Measurements from ENCODE around the gene CARD11.
A peak's percentile ranks its signal among the peaks of the same experiment; 100 is the strongest.
"Not testable (repeated sequence)": the region's sequence is repeated elsewhere in the genome, so short reads cannot be mapped to it uniquely, and the experiment has no call there.

Gene CARD11

DNA sequence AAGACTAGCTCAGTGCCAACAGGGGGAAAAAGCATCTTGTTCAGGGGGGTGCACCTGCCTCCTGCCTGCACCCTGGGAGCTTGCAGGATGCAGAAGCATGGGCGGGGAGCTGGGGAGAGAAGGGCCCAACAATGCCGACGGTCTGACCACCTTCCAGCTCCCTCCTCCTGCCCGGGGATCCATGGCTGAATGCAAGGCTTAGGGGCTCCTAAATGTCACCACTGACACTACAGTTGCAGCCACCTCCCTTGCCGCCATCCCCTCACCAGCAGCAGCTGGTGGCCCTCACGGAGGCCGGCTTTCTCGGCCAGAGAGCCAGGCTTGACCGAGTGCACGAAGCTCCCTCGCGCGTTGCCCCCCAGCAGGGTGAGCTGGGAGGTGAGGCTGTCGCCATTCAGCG, 120.8 kb downstream of the CARD11 start:
- no peak for DNase-seq

DNA sequence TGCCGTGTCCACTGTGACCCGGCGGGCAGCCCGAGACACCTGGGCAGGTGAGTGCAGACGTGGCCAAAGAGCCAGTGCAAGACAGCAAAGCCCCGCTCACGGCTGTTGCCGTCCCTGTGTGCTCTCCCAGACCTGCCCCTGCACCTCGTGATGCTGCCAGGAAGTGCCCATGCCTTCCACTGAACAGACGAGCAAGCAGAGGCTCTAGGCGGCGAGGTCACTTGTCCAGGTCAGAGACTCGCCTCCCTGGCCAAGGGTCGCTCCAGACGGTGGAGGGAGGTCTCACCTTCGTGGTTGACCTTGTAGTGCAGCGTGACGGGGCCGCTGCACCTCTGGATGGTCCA, 121.3 kb downstream of the CARD11 start:
- no peak for DNase-seq

DNA sequence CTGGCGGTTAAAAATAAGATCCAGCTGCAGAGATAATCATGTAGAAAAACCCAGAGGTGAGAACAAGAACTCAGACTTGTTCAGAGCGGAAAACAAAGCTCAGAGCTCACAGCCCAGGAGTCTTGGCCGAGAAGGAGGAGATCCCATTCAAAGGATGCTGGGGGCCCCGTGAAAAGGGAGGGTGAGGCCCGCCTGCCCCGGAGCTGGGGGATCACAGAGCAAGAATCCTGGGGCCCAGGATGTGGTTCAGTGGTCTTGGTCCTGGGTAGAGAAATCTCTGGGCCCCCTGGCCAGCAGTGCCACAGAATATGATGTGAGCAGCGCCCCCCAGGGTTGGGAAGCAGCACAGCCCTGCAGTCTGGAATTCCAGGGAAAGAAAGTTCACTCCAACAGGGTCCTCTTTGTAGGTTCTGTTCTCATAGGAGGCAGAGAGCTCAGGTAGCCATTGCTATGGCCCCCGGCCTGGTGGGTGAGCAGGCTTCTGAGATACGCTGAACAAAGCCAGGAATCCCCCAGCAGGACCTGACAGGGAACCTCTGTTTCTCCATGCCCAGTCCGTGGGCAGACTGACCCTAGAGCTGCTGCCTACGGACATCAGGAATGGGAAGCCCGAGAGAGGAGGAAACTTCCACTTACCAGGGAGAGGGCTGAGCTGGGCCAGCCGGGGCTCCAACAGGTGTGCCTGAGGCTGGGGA, 121.9 kb downstream of the CARD11 start:
- peak; percentile 16 for DNase-seq

GRCh38 chr7:2920956-2921652, 122.6 kb downstream of the CARD11 start:
- DNase-seq: no peak

GRCh38 chr7:2920480-2920879, 123.2 kb downstream of the CARD11 start:
- DNase-seq: not testable (repeated sequence)

DNA sequence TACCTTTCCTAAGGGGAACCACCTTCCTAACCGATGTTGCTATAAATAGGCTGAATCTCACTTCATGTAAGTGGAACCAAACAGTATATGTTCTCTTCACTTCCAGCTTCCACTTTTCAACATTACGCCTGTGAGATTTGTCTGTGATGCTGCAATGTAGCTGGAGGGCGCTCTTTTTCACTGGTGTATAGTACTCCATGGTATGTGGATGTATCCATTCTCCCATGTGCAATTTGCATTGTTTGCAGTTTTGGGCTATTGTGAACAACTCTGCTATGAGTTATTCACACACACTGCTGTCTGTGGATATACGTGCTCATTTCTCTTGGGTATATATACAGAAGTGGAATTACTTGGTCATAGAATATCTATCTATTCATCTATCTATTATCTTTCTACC, 123.6 kb downstream of the CARD11 start:
- no peak for DNase-seq

DNA sequence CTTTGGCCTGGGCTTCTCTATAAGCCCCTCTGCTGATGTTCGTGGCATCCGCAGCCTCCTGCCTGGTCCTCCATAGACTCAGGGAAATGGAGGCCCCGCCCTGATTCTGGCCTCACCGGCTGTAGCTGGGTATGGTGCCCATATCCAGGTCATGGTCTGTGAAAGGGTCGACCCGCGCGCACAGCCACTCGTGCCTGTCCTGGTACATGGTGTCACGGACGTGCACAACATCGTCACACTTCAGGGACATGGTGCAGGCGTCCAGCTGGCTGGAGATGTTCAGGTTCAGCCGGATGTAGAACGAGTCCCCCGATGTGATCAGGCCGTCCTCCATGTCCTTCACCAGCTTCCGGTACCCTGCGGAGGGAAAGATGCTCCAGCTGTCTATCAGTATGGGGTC, 124.4 kb downstream of the CARD11 start:
- no peak for DNase-seq

DNA sequence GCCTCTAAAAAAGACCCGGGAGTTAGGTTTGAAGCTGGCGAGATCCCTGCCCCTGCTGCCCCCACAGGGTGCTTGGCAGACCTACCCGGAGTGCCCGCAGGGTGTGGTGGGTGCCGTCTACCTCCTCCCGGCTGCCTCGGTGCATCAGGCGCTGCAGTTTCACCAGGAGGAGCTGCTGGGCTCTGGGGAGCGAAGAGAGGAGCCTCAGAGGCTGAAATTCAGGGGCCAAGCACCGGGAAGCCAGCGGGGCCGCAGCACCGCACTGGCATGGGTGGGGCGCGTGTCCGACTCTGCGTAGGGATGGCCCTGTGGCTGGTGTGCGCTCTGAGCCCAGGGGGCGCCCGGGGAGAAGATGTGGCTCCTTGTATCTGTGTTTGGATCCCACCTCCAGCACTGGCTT, 125.3 kb downstream of the CARD11 start:
- DNase-seq: no peak

DNA sequence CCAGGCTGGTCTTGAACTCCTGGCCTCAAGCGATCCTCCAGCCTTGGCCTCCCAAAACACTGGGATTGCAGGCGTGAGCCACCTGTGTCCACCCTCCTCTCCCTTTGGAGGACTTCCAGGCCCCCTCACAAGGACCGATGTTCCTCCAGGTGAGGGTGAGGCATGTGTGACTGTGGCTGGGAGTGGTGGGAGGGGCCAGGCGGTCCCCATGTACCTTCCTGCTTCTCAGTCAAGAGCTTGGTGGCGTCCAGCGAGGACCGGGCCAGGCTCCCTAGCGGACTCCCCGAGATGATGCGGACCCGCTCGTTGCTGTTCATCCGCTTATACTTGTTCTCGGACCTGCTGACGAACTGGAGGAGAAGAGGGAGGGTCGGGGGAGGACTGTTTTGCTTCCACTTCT, 128.6 kb downstream of the CARD11 start:
- no peak for DNase-seq

DNA sequence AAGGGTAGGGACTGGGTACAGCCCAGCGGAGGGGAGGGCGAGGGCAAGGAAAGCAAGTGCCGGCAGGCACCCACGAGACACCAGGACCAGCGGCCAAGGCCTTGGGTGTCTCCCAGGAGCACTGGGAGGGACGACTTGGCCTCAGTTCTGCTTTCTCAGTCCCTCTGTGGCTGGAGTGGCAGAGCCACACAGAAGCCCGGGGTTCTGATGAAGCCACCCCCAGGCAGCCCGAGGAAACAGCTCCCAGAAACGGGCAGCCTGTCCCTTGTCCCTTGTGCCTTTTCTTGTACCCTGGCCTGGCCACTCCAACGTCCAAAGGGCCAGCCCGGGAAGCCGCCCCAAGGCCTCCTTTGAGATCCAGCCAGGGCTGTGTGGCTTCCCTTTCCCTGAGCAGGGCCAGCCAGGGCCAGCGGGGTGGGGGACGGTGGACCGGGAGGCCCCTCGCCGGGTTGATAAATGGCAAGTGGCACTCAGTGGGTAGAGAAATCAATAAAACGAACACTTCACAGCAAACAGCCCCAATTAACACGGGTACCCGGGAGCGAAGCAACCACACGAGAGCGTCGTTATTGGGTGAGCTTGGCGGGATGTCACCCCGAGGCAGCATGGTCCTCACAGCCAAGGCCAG, 129.8 kb downstream of the CARD11 start:
- DNase-seq: no peak

DNA sequence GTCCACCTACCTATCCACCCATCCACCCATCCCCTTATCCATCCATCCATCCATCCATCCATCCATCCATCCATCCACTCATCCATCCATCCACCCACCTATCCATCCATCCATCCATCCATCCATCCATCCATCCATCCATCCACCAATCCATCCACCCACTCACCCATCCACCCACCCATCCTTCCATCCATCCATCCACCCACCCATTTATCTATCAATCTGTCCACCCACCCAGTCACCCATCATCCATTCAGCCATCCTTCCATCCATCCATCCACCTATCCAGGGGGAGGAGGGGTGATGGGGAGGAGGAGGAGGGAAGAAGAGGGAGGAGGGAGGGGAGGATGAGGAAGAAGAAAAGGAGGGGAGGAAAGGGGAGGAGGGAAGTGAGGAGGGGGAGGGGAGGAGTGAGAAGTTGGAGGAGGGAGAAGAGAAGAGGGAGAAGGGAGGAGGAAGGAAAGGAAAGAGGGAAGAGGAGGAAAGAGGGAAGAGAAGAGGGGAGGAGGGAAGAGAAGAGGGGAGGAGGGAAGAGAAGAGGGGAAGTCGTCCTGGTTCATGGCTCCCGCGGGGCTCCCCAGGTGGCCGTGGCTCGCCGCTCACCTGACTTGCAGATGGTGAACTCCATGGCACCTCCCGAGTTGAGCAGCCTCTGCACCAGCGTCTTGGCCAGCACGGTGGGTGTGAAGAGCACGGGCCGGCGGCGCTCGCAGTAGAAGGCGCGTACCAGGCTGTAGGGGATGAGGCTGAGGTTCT, 130.8 kb downstream of the CARD11 start:
- no peak for DNase-seq

DNA sequence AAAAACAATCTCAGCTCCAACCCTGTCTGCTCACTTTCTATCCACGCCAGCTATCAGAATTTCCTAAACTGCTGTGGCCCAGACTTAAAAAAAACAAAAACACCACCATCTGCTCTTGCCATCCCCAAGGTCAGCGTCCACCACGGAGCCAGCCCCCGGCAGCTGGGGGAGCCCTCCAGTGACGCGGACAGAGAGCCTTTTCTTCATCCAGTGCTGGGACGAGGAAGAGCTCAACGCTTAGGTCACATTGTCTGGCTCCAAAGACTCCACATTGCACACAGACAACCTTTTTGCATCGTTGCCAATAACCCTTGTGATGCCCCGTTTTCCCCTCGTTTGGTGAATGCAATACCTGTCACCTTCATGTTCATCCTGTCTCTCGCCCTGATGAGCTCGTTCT, 132.2 kb downstream of the CARD11 start:
- DNase-seq: no peak

GRCh38 chr7:2909471-2910039, 134.1 kb downstream of the CARD11 start:
- no peak for DNase-seq

GRCh38 chr7:2909043-2909442, 134.6 kb downstream of the CARD11 start:
- no peak for DNase-seq

GRCh38 chr7:2908103-2908683, 135.5 kb downstream of the CARD11 start:
- DNase-seq: no peak

DNA sequence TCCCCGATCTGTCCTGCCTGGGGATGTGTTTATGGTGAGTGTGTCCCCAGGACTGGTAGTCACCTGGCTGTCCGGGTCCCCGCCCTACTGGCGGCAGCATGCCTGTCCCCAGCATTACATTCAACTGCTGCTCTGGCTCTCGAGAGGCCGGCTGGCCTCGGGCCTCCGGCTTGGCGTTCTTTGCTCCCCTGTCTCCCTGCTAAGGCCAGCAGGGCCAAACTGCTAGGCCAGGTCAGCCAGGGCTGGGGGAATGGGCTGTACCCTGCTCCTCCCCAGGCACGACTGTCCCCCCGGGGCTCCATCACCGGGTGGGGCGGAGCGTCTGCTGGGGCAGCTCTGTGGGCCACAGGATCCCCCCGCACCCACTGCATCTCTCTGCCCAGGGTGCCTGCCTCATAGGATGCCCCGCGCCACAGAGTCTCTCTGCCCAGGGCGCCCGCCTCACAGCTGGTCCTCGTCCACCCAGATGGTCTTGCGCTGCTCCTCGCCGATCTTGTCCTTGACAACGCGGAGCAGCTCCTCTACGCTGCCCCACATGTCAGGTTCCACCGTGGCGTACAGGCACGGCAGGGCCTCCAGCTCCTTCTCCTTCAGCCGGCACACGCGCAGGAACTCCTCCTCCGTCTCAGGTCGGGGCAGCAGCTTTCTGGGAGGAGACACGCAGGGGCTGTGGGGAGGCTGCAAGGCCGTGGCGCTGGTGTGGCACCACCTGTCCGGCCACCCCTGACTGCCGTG, 137.3 kb downstream of the CARD11 start:
- DNase-seq: no peak

DNA sequence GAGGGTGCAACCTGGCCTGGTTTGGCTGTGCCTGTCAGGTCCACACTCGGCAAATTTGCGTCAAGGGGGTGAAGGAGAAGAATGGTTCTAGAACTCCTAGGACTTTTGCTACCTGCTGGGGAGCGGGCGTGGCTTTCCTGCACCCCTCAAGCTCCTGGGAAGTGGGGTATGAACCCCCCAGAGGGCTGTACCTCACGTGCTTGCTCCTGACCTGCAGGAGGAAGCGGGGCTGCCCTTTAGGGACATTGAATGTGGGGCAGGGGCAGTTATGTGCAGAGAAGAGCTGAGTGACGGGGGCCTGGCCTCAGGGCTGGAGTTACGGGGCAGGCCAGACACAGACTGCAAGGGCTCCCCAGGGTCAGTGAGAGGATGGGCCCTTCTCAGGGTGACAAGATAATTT, 138.2 kb downstream of the CARD11 start:
- no peak for DNase-seq

DNA sequence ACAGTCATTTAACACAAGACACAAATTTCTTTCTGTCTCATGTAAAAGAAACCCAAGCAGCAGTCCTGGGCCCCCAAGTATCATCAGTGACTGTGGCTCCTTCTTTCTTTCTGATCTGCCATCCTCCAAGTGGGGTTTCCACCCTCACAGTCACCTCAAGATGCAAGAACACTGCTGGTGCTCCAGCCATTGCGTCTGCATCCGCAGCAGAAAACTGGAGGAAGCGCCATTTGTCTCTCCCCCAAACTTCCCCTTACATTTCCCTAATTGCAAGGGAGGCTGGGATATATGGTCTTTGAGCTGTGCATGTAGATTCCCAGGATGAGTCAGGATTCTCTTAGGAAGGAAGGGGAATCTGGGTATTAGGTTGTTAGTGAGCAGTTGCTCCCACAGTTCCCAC, 138.6 kb downstream of the CARD11 start:
- no peak for DNase-seq

- no peak for DNase-seq
These were observed 139.5 kb downstream of the CARD11 start for GRCh38 chr7:2904202-2904601.

DNA sequence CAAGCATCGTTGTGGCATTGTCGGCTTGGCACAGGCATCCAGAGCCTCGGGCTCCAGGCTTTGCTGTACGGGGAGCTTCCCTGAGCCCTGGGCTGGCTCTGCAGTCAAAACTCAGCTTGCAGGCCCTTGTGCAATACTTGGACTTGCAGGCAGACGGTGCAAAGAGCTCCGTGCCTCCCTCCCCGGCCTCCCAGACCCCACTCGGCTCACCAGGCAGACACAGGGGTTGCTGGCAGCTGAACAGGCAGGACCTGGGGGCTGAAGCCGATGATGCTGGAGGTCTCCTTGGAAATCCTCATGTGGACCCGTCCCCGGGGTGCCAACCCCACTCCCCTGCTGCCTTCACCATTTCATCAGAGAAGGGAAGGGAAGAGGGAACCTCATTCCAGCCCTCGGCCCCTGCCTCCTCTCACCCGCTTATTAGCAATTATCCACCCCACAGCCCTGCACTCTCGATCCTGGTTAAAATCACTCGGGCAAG, 139.9 kb downstream of the CARD11 start:
- DNase-seq: no peak

- DNase-seq: no peak
These were observed 146.6 kb downstream of the CARD11 start for GRCh38 chr7:2897023-2897422.

- no peak for DNase-seq
These were observed 147.5 kb downstream of the CARD11 start for GRCh38 chr7:2896131-2896530.

All from NCI-H1694 (cell line).